Activated naive CD8-positive, alpha-beta T cell treated with anti-CD3 and anti-CD28 coated beads for 36 hours (primary cell): ENCODE results near the gene ASAP2. TPM values are rescaled to one million over a fixed set of nuclear protein-coding genes. Genes with fewer than 3 reads are reported as not detected.

ENCODE experiments used
- DNase-seq: peaks from one replicate; pipeline ENCODE4 v3.0.0; 2021
- H3K27ac Mint-ChIP-seq: one replicate; pipeline ENCODE4 v1.8.0; 2022; ENCODE audit warnings: mild to moderate bottlenecking, moderate library complexity, mixed read lengths
- H3K27me3 Mint-ChIP-seq: one replicate; pipeline ENCODE4 v1.8.0; 2022; ENCODE audit warnings: mild to moderate bottlenecking, mixed read lengths
- H3K36me3 Mint-ChIP-seq: one replicate; pipeline ENCODE4 v1.8.0; 2021; ENCODE audit warnings: mild to moderate bottlenecking, mixed read lengths
- H3K4me1 Mint-ChIP-seq: one replicate; pipeline ENCODE4 v1.8.0; 2021; ENCODE audit warnings: mixed read lengths
- H3K4me3 Mint-ChIP-seq: one replicate; pipeline ENCODE4 v1.8.0; 2022; ENCODE audit warnings: mild to moderate bottlenecking, moderate library complexity, mixed read lengths
- H3K9me3 Mint-ChIP-seq: one replicate; pipeline ENCODE4 v1.8.0; 2022; ENCODE audit warnings: mixed read lengths
- total RNA-seq, 2 experiments: library from RNA; stranded (reverse); gene quantifications; one replicate each; pipeline ENCODE4 v1.2.3, GENCODE V29; 2021

The ASAP2 gene
- total RNA-seq, 2 experiments from 2014 or later = 0.04 to 0.12 TPM

DNA sequence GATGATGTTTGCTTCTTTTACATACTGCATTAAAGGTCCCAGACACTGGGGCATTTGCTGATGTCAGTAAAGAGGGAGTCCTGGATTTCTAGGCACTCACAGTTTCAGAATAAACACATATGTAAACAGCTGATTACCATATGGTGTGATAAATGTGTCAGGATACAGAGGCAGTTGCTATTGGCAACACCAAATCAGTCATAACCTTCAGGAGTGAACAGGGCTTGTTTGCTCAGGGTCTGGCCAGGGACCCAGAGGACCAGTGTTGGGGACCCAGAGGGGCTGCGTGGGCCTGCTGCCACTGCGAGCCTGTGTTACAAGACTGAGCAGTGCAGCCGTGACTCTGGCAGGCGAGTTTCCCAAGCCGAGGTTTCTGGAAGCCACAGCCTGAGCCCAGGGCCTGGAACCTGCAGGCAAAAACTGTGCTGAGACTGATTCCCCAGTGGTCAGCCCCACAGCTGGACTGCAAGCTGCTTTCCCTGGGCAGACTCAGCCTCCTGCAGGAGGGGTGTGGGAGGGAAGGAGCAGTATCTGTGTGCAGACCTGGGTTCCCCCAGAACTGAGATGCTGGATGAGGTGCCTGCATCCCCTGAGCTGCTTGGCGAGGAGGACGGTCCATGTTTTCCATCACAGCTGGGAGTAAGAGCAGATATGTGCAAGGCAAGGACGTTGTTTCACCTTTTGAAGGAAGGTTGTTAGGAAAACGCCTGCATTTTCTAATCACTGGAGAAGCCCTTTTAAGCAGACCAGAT is 23.6 kb downstream of the ASAP2 start:
- H3K9me3 Mint-ChIP-seq = no peaks in the 10 kb centered on the region
- peaks cover 18% of the 10 kb centered on the region for H3K27me3 Mint-ChIP-seq
- DNase-seq = no peak
- no peak overlapping the region for H3K4me3 Mint-ChIP-seq
- H3K27ac Mint-ChIP-seq = no peak overlapping the region
- no peaks in the 10 kb centered on the region for H3K36me3 Mint-ChIP-seq
- H3K4me1 Mint-ChIP-seq = no peaks in the 10 kb centered on the region

GRCh38 chr2:9230881-9231280 is 24.3 kb downstream of the ASAP2 start:
- peaks cover 12% of the 10 kb centered on the region for H3K27me3 Mint-ChIP-seq
- H3K4me3 Mint-ChIP-seq = no peak overlapping the region
- no peaks in the 10 kb centered on the region for H3K9me3 Mint-ChIP-seq

GRCh38 chr2:9231291-9232165 is 24.9 kb downstream of the ASAP2 start:
- Mint-ChIP-seq H3K27me3 (peaks cover 12% of the 10 kb centered on the region), H3K36me3 (no peaks in the 10 kb centered on the region), H3K27ac (no peak overlapping the region), H3K4me3 (no peak overlapping the region), H3K4me1 (no peaks in the 10 kb centered on the region), H3K9me3 (no peaks in the 10 kb centered on the region)
- no peak for DNase-seq

More at GRCh38 chr2:9230881-9231280, 24.3 kb downstream of the ASAP2 start:
- no peaks in the 10 kb centered on the region for H3K4me1 Mint-ChIP-seq
- H3K27ac Mint-ChIP-seq = no peak overlapping the region
- H3K36me3 Mint-ChIP-seq = no peaks in the 10 kb centered on the region
- DNase-seq = no peak

DNA sequence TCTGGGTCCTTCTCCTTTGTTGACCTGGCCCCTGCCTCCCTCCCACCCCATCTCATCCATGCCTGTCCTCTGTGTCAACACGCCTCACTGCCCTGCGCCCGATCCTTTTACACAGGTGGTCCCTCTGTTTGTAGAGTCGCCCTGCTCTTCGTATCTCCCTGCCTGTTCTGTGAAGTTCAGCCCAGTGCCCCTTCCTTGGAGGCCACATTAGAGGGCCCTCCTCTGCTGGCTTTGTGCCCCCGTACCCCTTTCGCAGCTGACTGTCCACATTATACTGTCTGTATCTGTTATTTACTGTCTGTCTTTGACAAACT is 25.5 kb downstream of the ASAP2 start:
- H3K27ac Mint-ChIP-seq = no peak overlapping the region
- peaks cover 12% of the 10 kb centered on the region for H3K27me3 Mint-ChIP-seq
- DNase-seq = no peak
- H3K4me1 Mint-ChIP-seq = no peaks in the 10 kb centered on the region
- no peak overlapping the region for H3K4me3 Mint-ChIP-seq
- no peaks in the 10 kb centered on the region for H3K9me3 Mint-ChIP-seq
- H3K36me3 Mint-ChIP-seq = no peaks in the 10 kb centered on the region

- Mint-ChIP-seq H3K9me3 (no peaks in the 10 kb centered on the region), H3K36me3 (no peaks in the 10 kb centered on the region), H3K27ac (no peak overlapping the region), H3K4me1 (no peaks in the 10 kb centered on the region), H3K4me3 (no peak overlapping the region), H3K27me3 (peaks cover 12% of the 10 kb centered on the region)
- no peak for DNase-seq
Measured at GRCh38 chr2:9232886-9233285, 26.3 kb downstream of the ASAP2 start.

GRCh38 chr2:9234680-9235146 is 28.1 kb downstream of the ASAP2 start:
- H3K27ac Mint-ChIP-seq = no peak overlapping the region
- no peaks in the 10 kb centered on the region for H3K9me3 Mint-ChIP-seq
- DNase-seq = no peak
- no peak overlapping the region for H3K4me3 Mint-ChIP-seq
- H3K27me3 Mint-ChIP-seq = peaks cover 12% of the 10 kb centered on the region
- H3K4me1 Mint-ChIP-seq = no peaks in the 10 kb centered on the region
- H3K36me3 Mint-ChIP-seq = no peaks in the 10 kb centered on the region

DNA sequence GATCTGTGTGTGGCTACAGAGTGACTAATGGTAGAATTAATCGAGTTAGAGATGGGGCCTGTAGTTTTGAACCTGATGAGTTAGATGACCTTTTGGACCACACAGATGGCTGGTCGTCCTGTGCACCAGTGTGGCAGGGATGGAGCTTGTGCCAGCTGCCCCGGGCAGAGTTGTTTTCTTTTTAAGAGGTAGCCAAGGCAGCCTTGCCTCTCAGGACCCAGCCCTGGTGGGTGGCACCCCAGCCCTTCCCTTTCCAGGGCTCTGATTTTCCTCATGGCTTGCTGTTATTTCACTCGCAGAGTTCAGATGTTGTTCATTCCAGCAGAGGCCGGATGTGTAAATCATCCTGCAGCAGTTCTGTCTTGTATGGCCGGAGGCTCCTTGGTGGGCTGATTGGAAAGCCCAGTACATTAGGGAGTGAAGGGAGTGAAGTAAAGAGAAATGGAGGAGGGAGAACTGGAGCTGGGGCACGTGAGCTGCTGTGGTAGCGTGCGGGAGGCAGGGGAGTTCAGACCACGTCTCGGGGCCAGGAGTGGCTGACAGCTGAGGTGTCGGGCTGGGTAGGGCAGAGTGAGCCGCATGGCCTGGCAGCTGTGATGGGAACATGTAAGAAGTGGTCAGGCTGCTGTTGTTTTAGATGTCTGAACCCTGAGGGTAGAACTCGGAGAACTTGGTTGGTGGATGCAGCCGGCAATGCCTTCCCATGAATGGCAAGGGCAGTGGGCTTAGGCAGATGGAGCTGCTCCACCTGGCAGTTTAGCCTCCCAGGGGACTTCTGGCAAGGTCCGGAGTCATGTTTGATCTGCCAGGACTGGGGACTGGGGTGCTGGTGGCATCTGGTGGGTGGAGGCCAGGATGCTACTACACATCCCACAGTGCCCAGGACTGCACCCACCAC is 28.8 kb downstream of the ASAP2 start:
- Mint-ChIP-seq H3K36me3 (no peaks in the 10 kb centered on the region), H3K9me3 (no peaks in the 10 kb centered on the region), H3K27ac (no peak overlapping the region), H3K27me3 (peaks cover 12% of the 10 kb centered on the region), H3K4me3 (no peak overlapping the region), H3K4me1 (no peaks in the 10 kb centered on the region)
- no peak for DNase-seq

DNA sequence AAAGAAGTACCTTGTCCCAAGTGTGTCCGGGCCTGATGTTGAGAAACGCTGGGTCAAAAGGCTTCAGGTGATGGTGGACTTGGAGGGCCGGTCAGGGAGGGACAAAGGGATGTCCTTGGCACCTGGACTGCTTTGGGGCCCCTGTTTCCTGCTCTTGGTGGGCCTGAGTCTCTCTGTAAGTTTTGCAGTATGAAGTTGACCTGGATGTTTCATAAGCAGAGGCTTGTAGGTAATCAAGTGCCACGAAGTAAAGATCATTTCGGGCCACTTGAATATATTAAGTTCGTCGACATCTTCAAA is 29.4 kb downstream of the ASAP2 start:
- no peak overlapping the region for H3K4me3 Mint-ChIP-seq
- no peak overlapping the region for H3K27ac Mint-ChIP-seq

DNA sequence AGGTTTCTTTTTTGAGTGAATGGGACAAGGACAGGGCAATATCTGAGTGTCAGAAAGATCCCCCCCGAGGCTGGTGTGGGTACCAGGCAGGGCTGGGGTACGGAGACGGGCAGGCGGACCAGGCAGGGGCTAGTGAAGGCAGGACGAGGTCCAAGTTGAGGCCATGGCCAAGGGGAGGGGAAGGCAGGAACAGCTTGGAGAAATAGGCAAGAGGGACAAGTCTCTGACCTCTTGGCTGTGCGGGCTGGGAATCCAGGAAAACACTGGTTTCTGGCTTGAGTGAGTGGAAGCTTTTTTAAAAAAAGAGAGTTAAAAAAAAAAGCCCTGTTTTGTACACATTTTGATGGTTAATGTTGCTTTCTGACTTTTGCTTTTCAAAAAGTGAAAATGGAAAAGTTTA is 30.3 kb downstream of the ASAP2 start:
- Mint-ChIP-seq H3K27me3 (peaks cover 7% of the 10 kb centered on the region), H3K27ac (no peak overlapping the region)

More for the DNA sequence above, 29.4 kb downstream of the ASAP2 start:
- Mint-ChIP-seq H3K9me3 (no peaks in the 10 kb centered on the region), H3K4me1 (no peaks in the 10 kb centered on the region), H3K27me3 (peaks cover 12% of the 10 kb centered on the region), H3K36me3 (no peaks in the 10 kb centered on the region)
- no peak for DNase-seq

GRCh38 chr2:9237831-9238230 is 31.2 kb downstream of the ASAP2 start:
- no peaks in the 10 kb centered on the region for H3K36me3 Mint-ChIP-seq
- H3K9me3 Mint-ChIP-seq = no peaks in the 10 kb centered on the region
- H3K27me3 Mint-ChIP-seq = no peaks in the 10 kb centered on the region
- H3K4me3 Mint-ChIP-seq = no peak overlapping the region
- no peak overlapping the region for H3K27ac Mint-ChIP-seq
- no peaks in the 10 kb centered on the region for H3K4me1 Mint-ChIP-seq
- no peak for DNase-seq

More for the DNA sequence above, 30.3 kb downstream of the ASAP2 start:
- Mint-ChIP-seq H3K9me3 (no peaks in the 10 kb centered on the region), H3K36me3 (no peaks in the 10 kb centered on the region), H3K4me3 (no peak overlapping the region), H3K4me1 (no peaks in the 10 kb centered on the region)
- DNase-seq = no peak

DNA sequence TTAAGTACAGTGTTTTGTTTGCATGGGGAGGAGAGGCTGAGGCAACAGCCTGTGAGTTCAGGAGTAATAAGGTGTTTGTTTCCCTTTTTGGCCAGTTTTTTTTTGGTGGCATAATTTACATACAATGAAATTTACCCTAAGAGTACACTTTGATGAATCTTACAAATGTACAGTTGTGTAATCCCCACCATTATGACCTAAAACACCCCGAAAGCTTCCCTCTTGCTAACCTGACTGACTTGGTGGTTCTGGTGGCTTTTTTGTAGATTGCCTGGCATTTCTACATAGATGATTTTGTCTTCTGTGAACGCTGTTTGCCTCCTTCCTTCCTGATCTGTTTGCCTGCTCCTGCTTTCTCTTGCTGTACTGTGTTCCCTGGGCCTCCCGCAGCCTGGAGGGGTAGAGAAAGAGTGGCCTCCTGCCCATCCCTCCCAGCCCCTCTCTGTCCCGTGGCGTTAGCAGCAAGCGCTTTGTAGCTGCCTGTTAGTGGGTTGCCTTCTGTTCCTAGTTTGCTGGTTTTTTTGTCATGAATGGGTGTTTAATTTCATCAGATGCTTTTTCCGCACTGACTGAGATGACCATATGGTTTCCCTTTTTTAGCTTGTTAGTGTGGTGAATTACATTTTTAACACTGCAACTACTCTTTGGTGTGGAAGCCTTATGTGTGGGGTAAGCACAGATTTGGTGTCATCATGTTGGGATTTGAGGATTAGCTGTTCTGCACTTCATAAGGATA is 32.1 kb downstream of the ASAP2 start:
- no peaks in the 10 kb centered on the region for H3K27me3 Mint-ChIP-seq
- H3K9me3 Mint-ChIP-seq = no peaks in the 10 kb centered on the region
- H3K4me3 Mint-ChIP-seq = no peak overlapping the region
- no peak overlapping the region for H3K27ac Mint-ChIP-seq
- no peaks in the 10 kb centered on the region for H3K36me3 Mint-ChIP-seq
- DNase-seq = no peak
- H3K4me1 Mint-ChIP-seq = no peaks in the 10 kb centered on the region

GRCh38 chr2:9239616-9240015 is 33.0 kb downstream of the ASAP2 start:
- DNase-seq = no peak
- H3K36me3 Mint-ChIP-seq = no peaks in the 10 kb centered on the region
- no peak overlapping the region for H3K27ac Mint-ChIP-seq
- no peaks in the 10 kb centered on the region for H3K9me3 Mint-ChIP-seq
- H3K4me1 Mint-ChIP-seq = no peaks in the 10 kb centered on the region
- H3K27me3 Mint-ChIP-seq = no peaks in the 10 kb centered on the region
- no peak overlapping the region for H3K4me3 Mint-ChIP-seq

GRCh38 chr2:9240745-9241144 is 34.1 kb downstream of the ASAP2 start:
- H3K36me3 Mint-ChIP-seq = no peaks in the 10 kb centered on the region
- no peaks in the 10 kb centered on the region for H3K4me1 Mint-ChIP-seq
- DNase-seq = no peak
- no peak overlapping the region for H3K27ac Mint-ChIP-seq
- no peaks in the 10 kb centered on the region for H3K9me3 Mint-ChIP-seq
- H3K4me3 Mint-ChIP-seq = no peak overlapping the region
- no peaks in the 10 kb centered on the region for H3K27me3 Mint-ChIP-seq

GRCh38 chr2:9241233-9241632 is 34.6 kb downstream of the ASAP2 start:
- H3K4me3 Mint-ChIP-seq = no peak overlapping the region
- H3K27me3 Mint-ChIP-seq = no peaks in the 10 kb centered on the region
- no peaks in the 10 kb centered on the region for H3K9me3 Mint-ChIP-seq
- no peaks in the 10 kb centered on the region for H3K4me1 Mint-ChIP-seq
- no peaks in the 10 kb centered on the region for H3K36me3 Mint-ChIP-seq
- H3K27ac Mint-ChIP-seq = no peak overlapping the region
- DNase-seq = no peak
